ENCODE measurements around the gene ARF5. TPM values are rescaled to one million over a fixed set of nuclear protein-coding genes. Genes with fewer than 3 reads are reported as not detected.

The ARF5 gene
- total RNA-seq, 1 donor from 2014 or later = 110 TPM

DNA sequence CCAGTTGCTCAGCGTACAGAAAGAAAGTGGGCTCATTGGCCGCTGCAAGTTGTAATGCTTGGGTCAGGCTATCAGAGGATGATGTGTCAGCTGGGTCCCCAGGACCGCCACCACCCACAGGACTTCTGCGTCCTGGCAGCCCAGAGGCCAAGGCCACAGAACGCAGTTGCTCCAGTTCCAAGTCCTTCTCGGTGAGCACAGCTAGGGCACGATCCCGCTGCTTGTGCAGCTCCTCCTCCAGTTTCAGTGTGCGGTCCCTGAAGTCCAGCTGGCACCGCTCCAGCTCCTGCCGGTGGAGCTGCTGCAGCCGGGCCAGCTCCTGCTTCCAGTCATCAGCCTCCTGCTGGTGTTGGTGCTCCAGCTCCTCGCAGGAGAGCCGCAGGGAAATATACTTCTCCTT, 5.8 kb upstream of the ARF5 start:
- Mint-ChIP-seq H3K27ac (no peak overlapping the region), H3K27me3 (no peaks in the 10 kb centered on the region), H3K4me3 (no peak overlapping the region), H3K36me3 (ENCODE audit: low read depth) (peaks cover 60% of the 10 kb centered on the region), H3K9me3 (no peaks in the 10 kb centered on the region), H3K4me1 (peaks cover 62% of the 10 kb centered on the region)
- ATAC-seq (ENCODE audit: low read depth) (no peak), DNase-seq (no peak)
- POLR2A ChIA-PET = interaction anchor here (0.9 kb wide), 1 partner anchor 38 kb away, joined by 3 read pairs; no protein-coding TSS in a partner anchor
- intact Hi-C loops (cut with micrococcal nuclease) = loop anchor here (10.0 kb wide), 1 partner anchor 238 kb away; no protein-coding TSS in a partner anchor
- TF ChIP-seq, protein P1, sequence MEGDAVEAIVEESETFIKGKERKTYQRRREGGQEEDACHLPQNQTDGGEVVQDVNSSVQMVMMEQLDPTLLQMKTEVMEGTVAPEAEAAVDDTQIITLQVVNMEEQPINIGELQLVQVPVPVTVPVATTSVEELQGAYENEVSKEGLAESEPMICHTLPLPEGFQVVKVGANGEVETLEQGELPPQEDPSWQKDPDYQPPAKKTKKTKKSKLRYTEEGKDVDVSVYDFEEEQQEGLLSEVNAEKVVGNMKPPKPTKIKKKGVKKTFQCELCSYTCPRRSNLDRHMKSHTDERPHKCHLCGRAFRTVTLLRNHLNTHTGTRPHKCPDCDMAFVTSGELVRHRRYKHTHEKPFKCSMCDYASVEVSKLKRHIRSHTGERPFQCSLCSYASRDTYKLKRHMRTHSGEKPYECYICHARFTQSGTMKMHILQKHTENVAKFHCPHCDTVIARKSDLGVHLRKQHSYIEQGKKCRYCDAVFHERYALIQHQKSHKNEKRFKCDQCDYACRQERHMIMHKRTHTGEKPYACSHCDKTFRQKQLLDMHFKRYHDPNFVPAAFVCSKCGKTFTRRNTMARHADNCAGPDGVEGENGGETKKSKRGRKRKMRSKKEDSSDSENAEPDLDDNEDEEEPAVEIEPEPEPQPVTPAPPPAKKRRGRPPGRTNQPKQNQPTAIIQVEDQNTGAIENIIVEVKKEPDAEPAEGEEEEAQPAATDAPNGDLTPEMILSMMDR (IDR thresholded peaks at IDR 0.05) = no peak
- CTCF ChIA-PET = no interaction called here

DNA sequence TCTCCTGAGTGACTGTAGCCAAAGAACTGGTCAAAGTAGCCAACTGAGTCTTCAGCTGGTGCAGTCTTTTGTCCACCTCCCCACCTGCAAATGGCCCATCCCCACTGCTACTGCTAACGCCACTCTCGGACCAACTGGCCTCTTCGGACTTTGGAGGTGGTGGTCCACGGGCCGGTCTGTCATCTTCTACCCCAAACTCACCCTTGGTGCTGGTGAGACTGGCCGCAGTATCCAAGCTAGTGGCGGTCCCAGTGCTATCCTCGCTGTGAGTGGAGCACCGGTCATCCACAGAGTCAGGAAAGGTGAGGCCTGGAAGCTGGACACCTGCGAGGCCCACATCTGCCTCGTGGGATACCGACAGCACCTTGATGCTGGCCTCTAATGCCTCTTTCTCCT, 3.6 kb upstream of the ARF5 start:
- DNase-seq (no peak), ATAC-seq (ENCODE audit: low read depth) (no peak)
- Mint-ChIP-seq H3K27me3 (no peaks in the 10 kb centered on the region), H3K27ac (peak overlapping the region; percentile 79), H3K36me3 (ENCODE audit: low read depth) (peaks cover 46% of the 10 kb centered on the region), H3K4me3 (peak overlapping the region; percentile 89), H3K9me3 (no peaks in the 10 kb centered on the region), H3K4me1 (peaks cover 72% of the 10 kb centered on the region)
- CTCF ChIA-PET = interaction anchor here (1.9 kb wide), 1 partner anchor 625 kb away, joined by 4 read pairs; no protein-coding TSS in a partner anchor
- TF ChIP-seq, protein P1 (IDR thresholded peaks at IDR 0.05) = no peak
- POLR2A ChIA-PET = interaction anchor here (1.3 to 2.5 kb wide), 2 partner anchors 191 to 763 kb away, joined by 3 to 12 read pairs; partner anchors contain the start of gene ZNF800
- intact Hi-C loops (cut with micrococcal nuclease) = loop anchor here (1.0 to 10.0 kb wide), 5 partner anchors 68 to 523 kb away; partner anchors contain the start of gene SND1

DNA sequence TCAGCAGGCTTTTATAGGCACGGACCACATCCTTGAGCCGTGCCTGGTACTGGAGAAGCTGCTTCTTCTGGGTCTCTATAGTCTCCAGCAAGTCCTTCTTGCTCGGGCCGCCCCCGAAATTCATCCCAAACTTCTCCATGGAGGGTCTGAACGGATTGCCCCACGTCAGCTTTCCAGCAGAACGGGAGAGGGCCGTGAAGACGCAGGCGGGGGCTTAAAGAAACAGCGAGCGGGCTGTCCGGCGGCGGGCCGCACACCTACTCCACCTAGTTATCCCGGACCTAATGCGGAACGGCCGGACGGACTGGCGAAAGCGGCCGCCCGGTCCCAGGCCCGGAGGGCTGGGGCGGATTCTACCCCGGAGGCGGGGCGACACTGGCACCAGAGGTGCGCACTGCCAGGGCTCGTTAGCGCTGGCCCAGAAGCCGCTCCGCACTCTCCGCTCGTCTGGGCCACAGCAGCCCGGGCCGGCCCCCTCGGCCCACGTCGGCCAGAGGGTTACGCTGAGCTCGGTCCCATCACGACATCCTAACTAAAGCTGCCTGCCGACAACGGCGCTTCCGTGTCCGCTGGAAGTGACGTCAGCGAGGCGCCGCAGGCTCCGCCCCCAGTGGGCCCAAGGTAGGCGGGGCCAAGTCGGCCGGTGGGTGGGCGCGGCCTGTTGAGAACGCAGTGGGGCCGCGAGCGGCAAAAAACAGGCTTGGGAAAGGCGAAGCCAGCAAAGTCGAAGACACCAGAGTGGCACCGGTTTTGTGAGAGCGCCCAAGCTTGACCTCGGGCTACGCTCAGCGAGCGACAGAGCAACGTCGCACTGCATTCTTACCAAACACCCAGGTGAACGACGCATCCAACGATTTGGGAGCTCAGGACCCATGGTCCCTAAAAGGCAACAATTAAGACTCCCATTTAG, 2.9 kb upstream of the ARF5 start, which contains the start of gene GCC1:
TSS of gene GCC1 (minus strand) at position 553 of the 910 bp plus-strand sequence. CDS start at position 139, 414 bp downstream.
- DNase-seq (peak; percentile 98), ATAC-seq (ENCODE audit: low read depth) (peak; percentile 78)
- Mint-ChIP-seq H3K36me3 (ENCODE audit: low read depth) (peaks cover 45% of the 10 kb centered on the region), H3K9me3 (no peaks in the 10 kb centered on the region), H3K4me3 (peak within 1 kb of the TSS; percentile 89), H3K27me3 (no peaks in the 10 kb centered on the region), H3K4me1 (peaks cover 76% of the 10 kb centered on the region), H3K27ac (peak within 1 kb of the TSS; percentile 79)
- TF ChIP-seq, protein P1 (IDR thresholded peaks at IDR 0.05) = no peak
- intact Hi-C loops (cut with micrococcal nuclease) = loop anchor here (1.0 to 10.0 kb wide), 5 partner anchors 67 to 522 kb away; partner anchors contain the start of gene SND1
- CTCF ChIA-PET = no interaction called here
- POLR2A ChIA-PET = interaction anchor here (0.5 to 2.5 kb wide), 6 partner anchors 8 to 762 kb away, joined by 3 to 12 read pairs (median 4); partner anchors contain the start of gene ZNF800

DNA sequence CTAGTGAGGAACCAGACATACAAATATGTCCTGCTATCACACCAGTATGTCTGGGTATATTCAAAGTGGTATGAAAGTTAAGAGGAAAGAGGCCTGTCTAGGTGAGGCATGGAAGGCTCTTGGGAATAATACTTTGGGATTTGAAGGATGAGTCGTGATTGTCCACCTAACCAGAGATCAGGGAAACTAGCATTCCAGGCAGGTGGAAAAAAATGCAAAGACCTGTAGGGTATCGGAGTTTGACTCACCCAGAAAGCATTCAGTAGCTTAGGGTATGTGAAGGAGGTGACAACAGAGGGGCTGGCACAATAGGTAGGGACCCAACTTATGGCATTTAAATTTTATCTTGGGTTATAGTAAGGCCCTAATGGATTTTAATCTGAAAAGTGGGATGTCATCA, 1.9 kb upstream of the ARF5 start:
- ChIA-PET CTCF (no interaction called here), POLR2A (interaction anchor here (1.3 to 2.5 kb wide), 3 partner anchors 26 to 193 kb away, joined by 3 to 12 read pairs (median 8); partner anchors contain the start of gene ZNF800)
- peaks cover 45% of the 10 kb centered on the region for H3K36me3 Mint-ChIP-seq (ENCODE audit: low read depth)
- no peaks in the 10 kb centered on the region for H3K27me3 Mint-ChIP-seq
- ATAC-seq (ENCODE audit: low read depth) = no peak
- no peaks in the 10 kb centered on the region for H3K9me3 Mint-ChIP-seq
- peaks cover 67% of the 10 kb centered on the region for H3K4me1 Mint-ChIP-seq
- no peak for DNase-seq
- TF ChIP-seq, protein P1 (IDR thresholded peaks at IDR 0.05) = no peak
- intact Hi-C loops (cut with micrococcal nuclease) = loop anchor here (5.0 to 10.0 kb wide), 2 partner anchors 242 to 521 kb away; no protein-coding TSS in a partner anchor
- peak overlapping the region; percentile 12 for H3K27ac Mint-ChIP-seq
- peak overlapping the region; percentile 89 for H3K4me3 Mint-ChIP-seq

DNA sequence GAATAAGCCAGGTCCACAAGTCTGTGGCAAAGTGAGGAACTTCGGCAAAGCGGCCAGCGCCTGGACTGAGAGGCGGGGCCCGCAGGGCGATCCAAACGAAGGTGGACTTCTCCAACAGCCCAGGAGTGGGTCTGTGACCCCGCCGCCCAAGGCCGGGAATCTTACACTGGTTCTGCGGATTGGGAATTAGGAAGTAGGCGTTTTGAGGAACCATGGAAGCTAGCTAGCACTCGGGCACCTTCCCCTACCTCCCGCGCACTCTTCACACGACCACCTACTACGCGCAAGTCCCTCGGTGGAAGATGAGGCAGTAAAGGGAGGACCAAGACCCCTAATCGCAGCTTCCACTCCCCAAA, 570 bp upstream of the ARF5 start:
- H3K27ac Mint-ChIP-seq = peak overlapping the region; percentile 59
- peaks cover 54% of the 10 kb centered on the region for H3K4me1 Mint-ChIP-seq
- H3K27me3 Mint-ChIP-seq = no peaks in the 10 kb centered on the region
- no peaks in the 10 kb centered on the region for H3K9me3 Mint-ChIP-seq
- peak overlapping the region; percentile 98 for H3K4me3 Mint-ChIP-seq
- ChIA-PET CTCF (no interaction called here), POLR2A (interaction anchor here (1.9 kb wide), 1 partner anchor 63 kb away, joined by 10 read pairs; no protein-coding TSS in a partner anchor)
- DNase-seq (no peak), ATAC-seq (ENCODE audit: low read depth) (no peak)
- intact Hi-C loops (cut with micrococcal nuclease) = loop anchor here (1.0 to 10.0 kb wide), 3 partner anchors 64 to 520 kb away; no protein-coding TSS in a partner anchor
- TF ChIP-seq, protein P1 (IDR thresholded peaks at IDR 0.05) = no peak
- peaks cover 40% of the 10 kb centered on the region for H3K36me3 Mint-ChIP-seq (ENCODE audit: low read depth)

Data from activated B cell treated with CpG ODN at 0.5 μM for 24 hours (primary cell).